HCT116 (cell line): ENCODE data around the gene VWA5B1. TPM values are rescaled to one million over a fixed set of nuclear protein-coding genes. Genes with fewer than 3 reads are reported as not detected.

ENCODE experiments used
- ATAC-seq: fragments of 200-7000 bp; cut with Tn5 transposase; 2 replicates; pipeline ENCODE4 v1.9.1; 2020; ENCODE audit warnings: mild to moderate bottlenecking, moderate library complexity
- BruUV-seq: library from RNA; stranded (reverse); fragments of 400-500 nt; replicated peaks from 2 replicates; lab custom pipeline; 2021; lab: Mats Ljungman, UMichigan
- CTCF ChIA-PET: fragments of 300-600 bp; sonication (Branson Sonifier 250); formaldehyde crosslinking; loops from one replicate; lab custom pipeline; 2021; ENCODE audit warnings: antibody characterized with exemption; lab: Charles Lee
- POLR2A ChIA-PET: fragments of 300-600, 350-600 bp; sonication (Branson Sonifier 250); formaldehyde crosslinking; loops from one replicate; lab custom pipeline; 2021; ENCODE audit warnings: antibody characterized with exemption; lab: Charles Lee
- RAD21 ChIA-PET, 2 experiments: fragments of 300-600 bp; sonication (Branson Sonifier 250); formaldehyde crosslinking; loops; one replicate each; lab custom pipeline; 2023; ENCODE audit warnings: low total read pairs in 2 of 2; ENCODE audit not compliant: uncharacterized antibody in 2 of 2, unreplicated experiment in 2 of 2, low non-redundant PET in 1 of 2; lab: Charles Lee
- DNase-seq: peaks from one replicate; pipeline ENCODE4 v3.0.0-alpha.2; 2010; ENCODE audit warnings: low read depth, low spot score
- H2AFZ ChIP-seq: fragments of 200-600 bp; shearing (Covaris generic), sonication (generic); 2 replicates; pipeline ENCODE4 v1.6.1; 2017; ENCODE audit warnings: low read depth, mixed run types, mixed read lengths, antibody characterized with exemption, low read length; ENCODE audit not compliant: poor library complexity, severe bottlenecking
- H3K27ac ChIP-seq: 2 replicates; pipeline ENCODE4 v1.5.1; 2012; ENCODE audit warnings: low read depth, low read length
- H3K27me3 ChIP-seq: fragments of 200-600 bp; sonication (generic); 2 replicates; pipeline ENCODE4 v1.6.1; 2016; ENCODE audit warnings: mixed run types, low read length, mixed read lengths; ENCODE audit not compliant: insufficient read depth
- H3K36me3 ChIP-seq, 2 experiments: fragments of 200-500 bp in 1 of 2; fragments of 200-600 bp in 1 of 2; sonication (Bioruptor generic) in 1 of 2; sonication (generic) in 1 of 2; 2 replicates each; pipeline versions ENCODE4 v1.5.1 to v1.6.1; 2014 to 2016; ENCODE audit warnings: low read length in 2 of 2, inconsistent platforms in 1 of 2, mixed read lengths in 1 of 2, mixed run types in 1 of 2; ENCODE audit not compliant: insufficient read depth in 2 of 2, control insufficient read depth in 1 of 2
- H3K4me1 ChIP-seq, 2 experiments: fragments of 200-600 bp in 1 of 2; sonication (generic) in 1 of 2; 2 replicates each; pipeline versions ENCODE4 v1.5.1 to v1.6.1; 2012 to 2017; ENCODE audit warnings: low read length in 2 of 2, inconsistent platforms in 1 of 2, mild to moderate bottlenecking in 1 of 2, mixed read lengths in 1 of 2, mixed run types in 1 of 2, moderate library complexity in 1 of 2; ENCODE audit not compliant: insufficient read depth in 2 of 2, control insufficient read depth in 1 of 2
- H3K4me2 ChIP-seq: fragments of 200-600 bp; sonication (generic); 2 replicates; pipeline ENCODE4 v1.6.1; 2017; ENCODE audit warnings: mixed run types, low read length, mixed read lengths
- H3K4me3 ChIP-seq, 2 experiments: fragments of 200-600 bp in 1 of 2; sonication (generic) in 1 of 2; replicated peaks in 1 of 2; 2 replicates each; pipeline ENCODE4 v1.5.1; 2011 to 2016; ENCODE audit warnings: low read length in 2 of 2, control low read depth in 1 of 2, low read depth in 1 of 2, mild to moderate bottlenecking in 1 of 2, mixed read lengths in 1 of 2, mixed run types in 1 of 2
- H3K79me2 ChIP-seq: fragments of 200-600 bp; sonication (generic); 2 replicates; pipeline ENCODE4 v1.6.1; 2017; ENCODE audit warnings: mild to moderate bottlenecking, mixed run types, low read length, moderate library complexity, mixed read lengths; ENCODE audit not compliant: insufficient read depth
- H3K9ac ChIP-seq: fragments of 200-600 bp; sonication (generic); 2 replicates; pipeline ENCODE4 v1.6.1; 2016; ENCODE audit warnings: low read length, mixed read lengths
- H3K9me2 ChIP-seq: fragments of 200-600 bp; sonication (generic), shearing (Covaris generic); 2 replicates; pipeline ENCODE4 v1.6.1; 2017; ENCODE audit warnings: mixed run types, mild to moderate bottlenecking, moderate library complexity; ENCODE audit not compliant: insufficient read depth
- H3K9me3 ChIP-seq, 2 experiments: fragments of 200-500 bp in 1 of 2; fragments of 200-600 bp in 1 of 2; sonication (Bioruptor generic) in 1 of 2; sonication (generic) in 1 of 2; 2 replicates each; pipeline ENCODE4 v1.6.1; 2014 to 2017; ENCODE audit warnings: low read length in 2 of 2, mixed read lengths in 2 of 2, inconsistent platforms in 1 of 2, low read depth in 1 of 2, mild to moderate bottlenecking in 1 of 2, mixed run types in 1 of 2, moderate library complexity in 1 of 2; ENCODE audit not compliant: control insufficient read depth in 1 of 2, insufficient read depth in 1 of 2
- H4K20me1 ChIP-seq: fragments of 200-600 bp; sonication (generic), shearing (Covaris generic); 2 replicates; pipeline ENCODE4 v1.6.1; 2017; ENCODE audit warnings: mixed run types, mild to moderate bottlenecking, moderate library complexity; ENCODE audit not compliant: insufficient read depth
- ATF3 ChIP-seq: IDR thresholded peaks from 2 replicates; pipeline ENCODE4 v1.6.1; 2012
- CTCF ChIP-seq, 3 experiments: fragments of 200-600 bp in 1 of 3; sonication (generic) in 1 of 3; IDR thresholded peaks in 2 of 3; conservative IDR thresholded peaks in 1 of 3; 2 replicates each; pipeline ENCODE4 v1.5.1; 2012 to 2017; ENCODE audit warnings: low read depth in 2 of 3, low read length in 2 of 3, antibody characterized with exemption in 1 of 3, borderline replicate concordance in 1 of 3, control low read depth in 1 of 3, mild to moderate bottlenecking in 1 of 3, mixed read lengths in 1 of 3, mixed run types in 1 of 3, moderate library complexity in 1 of 3; ENCODE audit not compliant: insufficient read depth in 1 of 3
- EZH2 ChIP-seq: fragments of 200-600 bp; sonication (generic); IDR thresholded peaks from 2 replicates; pipeline ENCODE4 v1.6.1; 2017; ENCODE audit warnings: antibody characterized with exemption, mixed run types
- EZH2phosphoT487 ChIP-seq: fragments of 200-600 bp; IDR thresholded peaks from 2 replicates; pipeline ENCODE4 v1.6.1; 2018; ENCODE audit warnings: antibody characterized with exemption, borderline replicate concordance
- MAX ChIP-seq: IDR thresholded peaks from 2 replicates; pipeline ENCODE4 v1.6.1; 2012
- POLR2A ChIP-seq: IDR thresholded peaks from 2 replicates; pipeline ENCODE4 v1.7.0; 2011; ENCODE audit warnings: borderline replicate concordance; ENCODE audit not compliant: insufficient read depth, insufficient read length; ENCODE audit errors: extremely low read depth
- POLR2AphosphoS5 ChIP-seq: IDR thresholded peaks from 2 replicates; pipeline ENCODE4 v1.6.1; 2011; ENCODE audit warnings: mild to moderate bottlenecking, low read depth, low read length, moderate library complexity
- RAD21 ChIP-seq: IDR thresholded peaks from 2 replicates; pipeline ENCODE4 v1.6.1; 2012; ENCODE audit warnings: low read depth, mild to moderate bottlenecking
- SIN3A ChIP-seq: IDR thresholded peaks from 2 replicates; pipeline ENCODE4 v1.6.1; 2012; ENCODE audit warnings: low read depth
- SP1 ChIP-seq: IDR thresholded peaks from 2 replicates; pipeline ENCODE4 v1.6.1; 2012; ENCODE audit warnings: low read depth
- TCF7L2 ChIP-seq: IDR thresholded peaks from 2 replicates; pipeline ENCODE4 v1.7.0; 2011; ENCODE audit warnings: borderline replicate concordance, inconsistent platforms; ENCODE audit not compliant: insufficient read depth, insufficient read length; ENCODE audit errors: extremely low read depth
- ZBTB33 ChIP-seq: IDR thresholded peaks from 2 replicates; pipeline ENCODE4 v1.6.1; 2011; ENCODE audit warnings: mild to moderate bottlenecking, low read length, moderate library complexity; ENCODE audit not compliant: insufficient replicate concordance; ENCODE audit errors: extremely low read depth
- ZNF274 ChIP-seq: fragments of 200-500 bp; sonication (Bioruptor generic); IDR thresholded peaks from 2 replicates; pipeline ENCODE4 v1.6.1; 2014; ENCODE audit warnings: mild to moderate bottlenecking, low read depth, low read length, inconsistent platforms
- intact Hi-C: fragments of 100-400 bp; cut with micrococcal nuclease; formaldehyde crosslinking; loops from 2 replicates; pipeline ENCODE4 v1.10.0; 2022
- total RNA-seq: library from RNA; stranded (reverse); gene quantifications from one replicate; pipeline ENCODE4 v1.2.1, GENCODE V29; 2021; ENCODE audit not compliant: unreplicated experiment

The VWA5B1 gene
- total RNA-seq, 1 experiment from 2014 or later = not detected

- Histone ChIP-seq H3K79me2 (no peaks in the 10 kb centered on the region), H3K9me2 (no peaks in the 10 kb centered on the region), H3K27me3 (no peaks in the 10 kb centered on the region), H2AFZ (no peak overlapping the region), H3K36me3 (no peaks in the 10 kb centered on the region), H3K9ac (no peak overlapping the region), H3K4me2 (no peak overlapping the region), H4K20me1 (no peaks in the 10 kb centered on the region), H3K27ac (no peak overlapping the region)
- no peak for DNase-seq
- intact Hi-C loops = no loop called here
- no peak for ATAC-seq
- BruUV-seq = no TSS peak
- ChIA-PET RAD21 (no interaction called here), CTCF (no interaction called here)
- TF ChIP-seq MAX = no peak
- no peak for TF ChIP-seq POLR2AphosphoS5
- no peak for TF ChIP-seq SIN3A
- no peak for TF ChIP-seq CTCF (IDR thresholded peaks at IDR 0.05 in 2 of 3, conservative IDR thresholded peaks at IDR 0.05 in 1 of 3; ENCODE audit: borderline replicate concordance in 1 of 3, insufficient read depth in 1 of 3, low read depth in 2 of 3, low read length in 2 of 3)
- no peak for TF ChIP-seq EZH2
- TF ChIP-seq TCF7L2 = no peak
- TF ChIP-seq POLR2A = no peak
- no peak for TF ChIP-seq ATF3
- TF ChIP-seq EZH2phosphoT487 = no peak
- TF ChIP-seq ZBTB33 = no peak
- no peak for TF ChIP-seq RAD21
- no peak for TF ChIP-seq SP1
- no peak for TF ChIP-seq ZNF274
- TF ChIP-seq, all 23 proteins: peak for 0
- POLR2A ChIA-PET = no interaction called here
- Histone ChIP-seq H3K9me3 (no peaks in the 10 kb centered on the region), H3K4me1 (0 out of 4 replicates have a peak, but pooled peaks cover 0 to 4% of the 10 kb centered on the region in 2 experiments), H3K4me3 (no peak overlapping the region)
These were observed 51.8 kb downstream of the VWA5B1 start for GRCh38 chr1:20342294-20343148.
